Activated naive CD8-positive, alpha-beta T cell treated with anti-CD3 and anti-CD28 coated beads for 36 hours (primary cell): Measurements from ENCODE around the gene GCNT4. TPM values are rescaled to one million over a fixed set of nuclear protein-coding genes. Genes with fewer than 3 reads are reported as not detected.

Source experiments
- DNase-seq: peaks from one replicate; pipeline ENCODE4 v3.0.0; 2021
- H3K27ac Mint-ChIP-seq: one replicate; pipeline ENCODE4 v1.8.0; 2022; ENCODE audit warnings: mild to moderate bottlenecking, moderate library complexity, mixed read lengths
- H3K27me3 Mint-ChIP-seq: one replicate; pipeline ENCODE4 v1.8.0; 2022; ENCODE audit warnings: mild to moderate bottlenecking, mixed read lengths
- H3K36me3 Mint-ChIP-seq: one replicate; pipeline ENCODE4 v1.8.0; 2021; ENCODE audit warnings: mild to moderate bottlenecking, mixed read lengths
- H3K4me1 Mint-ChIP-seq: one replicate; pipeline ENCODE4 v1.8.0; 2021; ENCODE audit warnings: mixed read lengths
- H3K4me3 Mint-ChIP-seq: one replicate; pipeline ENCODE4 v1.8.0; 2022; ENCODE audit warnings: mild to moderate bottlenecking, moderate library complexity, mixed read lengths
- H3K9me3 Mint-ChIP-seq: one replicate; pipeline ENCODE4 v1.8.0; 2022; ENCODE audit warnings: mixed read lengths
- total RNA-seq, 2 experiments: library from RNA; stranded (reverse); gene quantifications; one replicate each; pipeline ENCODE4 v1.2.3, GENCODE V29; 2021

GCNT4 gene
- total RNA-seq, 2 experiments from 2014 or later = 1.6 to 1.7 TPM

DNA sequence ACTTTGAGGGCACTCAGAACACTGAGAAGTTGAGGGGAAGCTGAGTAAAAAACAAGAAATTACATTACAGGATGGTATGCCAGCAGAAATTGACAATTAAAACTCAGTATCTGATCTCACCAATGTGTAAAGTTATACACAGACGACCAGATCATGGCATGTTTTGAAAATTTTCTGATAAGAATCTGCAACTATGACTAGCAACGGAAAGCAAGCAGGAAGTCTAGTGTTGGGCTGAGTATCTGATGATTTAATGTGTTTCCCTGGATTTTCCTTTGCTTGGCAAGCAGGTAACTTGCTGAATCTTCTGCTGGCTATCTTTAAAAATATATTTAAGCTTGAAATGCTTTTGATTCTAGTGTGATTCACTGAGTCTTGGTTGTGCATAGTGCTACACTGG is 5.2 kb upstream of the GCNT4 start:
- no peak overlapping the region for H3K4me3 Mint-ChIP-seq
- H3K4me1 Mint-ChIP-seq = peaks cover 78% of the 10 kb centered on the region
- peaks cover 8% of the 10 kb centered on the region for H3K36me3 Mint-ChIP-seq
- DNase-seq = no peak
- peaks cover 7% of the 10 kb centered on the region for H3K9me3 Mint-ChIP-seq
- no peaks in the 10 kb centered on the region for H3K27me3 Mint-ChIP-seq
- H3K27ac Mint-ChIP-seq = peak overlapping the region; percentile 16

DNA sequence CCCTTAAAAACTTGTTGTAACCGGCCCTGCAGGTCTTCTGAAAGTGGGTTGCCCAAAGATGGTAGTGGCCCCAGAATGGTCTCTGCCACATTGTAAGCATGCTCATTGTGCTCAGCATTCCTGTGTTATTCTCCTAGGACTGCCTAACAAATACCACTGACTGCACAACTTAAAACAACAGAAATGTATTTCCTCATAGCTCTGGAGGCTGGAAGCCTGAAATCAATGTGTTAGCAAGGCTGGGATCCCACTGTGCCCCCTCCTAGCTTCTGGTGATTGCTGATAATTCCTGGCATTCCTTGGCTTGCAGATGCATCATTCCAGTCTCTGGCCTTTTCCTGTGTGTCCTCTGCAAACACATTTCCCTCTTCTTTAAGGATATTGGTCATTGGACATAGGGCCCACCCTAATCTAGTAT is 3.4 kb upstream of the GCNT4 start:
- Mint-ChIP-seq H3K9me3 (no peaks in the 10 kb centered on the region), H3K27me3 (no peaks in the 10 kb centered on the region), H3K36me3 (peaks cover 2% of the 10 kb centered on the region), H3K4me3 (no peak overlapping the region), H3K27ac (peak overlapping the region; percentile 3), H3K4me1 (peaks cover 80% of the 10 kb centered on the region)
- no peak for DNase-seq

DNA sequence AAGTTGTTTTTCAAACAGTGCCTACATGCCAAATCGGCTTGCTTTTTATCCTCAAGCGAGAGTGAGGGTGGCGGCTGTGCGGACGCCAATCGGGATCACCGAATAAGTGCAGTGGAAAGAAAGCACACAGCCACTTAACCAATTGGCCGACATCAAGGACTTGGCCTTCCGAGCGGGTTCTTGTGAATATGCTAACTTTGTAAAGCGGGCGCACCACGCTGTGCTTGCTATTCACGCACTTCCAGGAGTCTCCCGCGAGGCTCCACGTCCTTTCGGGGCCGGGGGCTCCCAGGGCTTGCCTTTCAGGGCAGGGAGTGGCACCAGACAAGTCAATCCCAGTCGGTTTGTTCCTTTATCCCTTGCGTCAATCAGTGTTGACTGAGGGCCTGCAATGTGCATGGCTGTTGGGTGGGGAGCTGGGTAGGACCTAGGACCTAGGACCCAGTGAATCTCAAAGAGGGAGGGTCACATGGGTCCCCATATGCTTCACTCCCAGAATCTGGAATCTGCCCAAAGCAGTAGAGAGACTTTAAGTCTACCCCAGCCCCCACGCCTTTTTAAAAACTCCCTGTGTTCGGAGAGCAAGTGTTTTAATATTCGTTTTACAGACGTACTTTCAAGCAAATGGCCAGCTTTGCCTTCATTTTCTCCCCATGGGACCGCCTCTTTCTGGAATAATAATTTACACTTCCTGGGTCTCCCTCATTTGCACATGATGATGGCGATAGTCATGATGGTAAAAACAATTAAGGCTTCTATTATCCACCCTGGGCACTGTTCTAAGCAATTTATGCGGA is 2.0 kb upstream of the GCNT4 start:
- Mint-ChIP-seq H3K9me3 (no peaks in the 10 kb centered on the region), H3K27me3 (no peaks in the 10 kb centered on the region), H3K36me3 (peaks cover 2% of the 10 kb centered on the region), H3K4me3 (peak overlapping the region; percentile 84), H3K4me1 (peaks cover 79% of the 10 kb centered on the region), H3K27ac (peak overlapping the region; percentile 82)
- peak; percentile 23 for DNase-seq

DNA sequence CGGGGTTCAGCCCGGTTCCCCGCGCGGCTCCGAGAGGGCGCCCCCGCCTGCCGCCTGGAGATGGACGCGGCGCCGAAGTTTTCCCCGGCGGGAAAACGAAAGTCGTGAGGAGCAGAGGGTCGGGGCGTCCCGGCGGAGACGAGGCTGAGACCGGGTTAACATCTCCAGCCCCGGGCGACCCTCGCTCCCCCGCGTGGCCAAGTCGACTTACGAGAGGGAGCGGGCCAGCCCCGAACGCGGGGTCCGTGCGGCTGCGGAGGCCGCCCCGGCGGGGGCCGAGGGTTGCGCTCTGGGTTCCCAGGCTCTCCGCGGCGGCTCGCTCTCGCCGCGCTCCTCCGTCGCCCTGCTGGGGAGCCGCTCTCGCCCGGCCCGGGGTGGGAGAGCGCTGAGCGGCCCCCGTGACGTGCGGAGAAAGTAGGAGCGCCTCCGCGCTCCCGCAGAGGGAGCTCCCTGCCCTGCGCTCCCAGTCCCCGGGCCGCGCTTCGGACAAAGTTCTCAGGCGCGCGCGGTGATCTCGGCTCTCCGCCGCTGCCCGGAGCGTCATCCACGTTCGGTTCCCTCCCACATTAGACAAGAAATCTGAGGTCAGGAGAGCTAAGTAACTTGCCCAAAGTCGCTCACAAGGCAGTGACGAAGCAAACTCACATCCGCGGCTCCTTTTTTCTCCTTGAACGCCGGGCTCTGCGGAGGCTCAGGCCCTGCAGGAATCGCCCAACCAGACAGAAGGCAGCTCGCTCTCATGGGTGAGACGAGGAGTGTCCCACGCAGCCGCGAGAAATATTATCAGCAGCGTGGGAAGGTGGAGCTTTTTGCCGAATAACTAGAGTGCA is 1.2 kb upstream of the GCNT4 start:
- Mint-ChIP-seq H3K27ac (peak overlapping the region; percentile 82), H3K36me3 (peaks cover 2% of the 10 kb centered on the region), H3K27me3 (no peaks in the 10 kb centered on the region), H3K4me1 (peaks cover 79% of the 10 kb centered on the region), H3K4me3 (peak overlapping the region; percentile 84), H3K9me3 (no peaks in the 10 kb centered on the region)
- peak; percentile 65 for DNase-seq

DNA sequence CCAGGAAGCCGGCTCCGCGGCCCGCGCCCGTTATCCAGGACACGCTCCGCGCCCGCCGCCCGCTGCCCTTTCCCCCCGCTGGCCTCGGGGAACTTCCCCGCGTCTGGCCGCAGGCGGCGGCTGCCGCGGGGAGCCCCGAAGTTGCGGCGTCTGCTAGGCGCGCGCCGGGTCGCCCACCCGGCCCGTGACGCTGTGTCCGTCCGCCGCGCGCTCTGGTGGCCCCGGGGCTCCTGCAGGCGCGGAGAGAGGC is 621 bp upstream of the GCNT4 start:
- Mint-ChIP-seq H3K4me1 (peaks cover 79% of the 10 kb centered on the region), H3K27me3 (no peaks in the 10 kb centered on the region), H3K9me3 (no peaks in the 10 kb centered on the region), H3K36me3 (peaks cover 2% of the 10 kb centered on the region), H3K27ac (no peak overlapping the region), H3K4me3 (peak overlapping the region; percentile 42)
- DNase-seq = peak; percentile 58

DNA sequence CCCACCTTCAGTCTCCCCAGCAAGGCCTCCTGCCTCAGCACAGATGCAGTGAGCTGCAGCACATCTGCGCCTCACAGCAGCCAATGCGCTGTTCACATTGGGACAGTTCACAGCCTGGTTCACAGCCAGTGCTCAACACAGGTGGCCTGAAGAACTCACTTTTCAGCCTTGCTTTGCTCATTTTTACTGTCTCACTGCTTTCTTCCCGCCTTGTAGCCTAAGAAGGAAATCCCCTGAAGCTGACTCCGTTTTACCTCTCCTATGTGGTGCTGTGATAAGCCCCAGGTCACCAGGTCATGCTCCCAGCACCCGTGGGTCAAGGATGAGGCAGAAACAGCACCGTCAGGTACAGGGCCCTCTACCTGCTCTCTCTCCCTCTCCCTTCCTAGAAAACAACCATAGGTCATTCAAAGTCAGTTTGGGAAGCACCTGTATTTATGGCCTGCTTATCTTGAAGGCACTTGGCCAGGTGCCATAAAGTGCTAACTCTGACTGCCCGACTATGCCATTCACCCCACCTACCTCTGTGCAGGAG is 1.1 kb downstream of the GCNT4 start:
- DNase-seq = peak; percentile 33
- H3K36me3 Mint-ChIP-seq = peaks cover 5% of the 10 kb centered on the region
- peaks cover 76% of the 10 kb centered on the region for H3K4me1 Mint-ChIP-seq
- no peaks in the 10 kb centered on the region for H3K9me3 Mint-ChIP-seq
- peak overlapping the region; percentile 87 for H3K27ac Mint-ChIP-seq
- H3K4me3 Mint-ChIP-seq = peak overlapping the region; percentile 90
- no peaks in the 10 kb centered on the region for H3K27me3 Mint-ChIP-seq

DNA sequence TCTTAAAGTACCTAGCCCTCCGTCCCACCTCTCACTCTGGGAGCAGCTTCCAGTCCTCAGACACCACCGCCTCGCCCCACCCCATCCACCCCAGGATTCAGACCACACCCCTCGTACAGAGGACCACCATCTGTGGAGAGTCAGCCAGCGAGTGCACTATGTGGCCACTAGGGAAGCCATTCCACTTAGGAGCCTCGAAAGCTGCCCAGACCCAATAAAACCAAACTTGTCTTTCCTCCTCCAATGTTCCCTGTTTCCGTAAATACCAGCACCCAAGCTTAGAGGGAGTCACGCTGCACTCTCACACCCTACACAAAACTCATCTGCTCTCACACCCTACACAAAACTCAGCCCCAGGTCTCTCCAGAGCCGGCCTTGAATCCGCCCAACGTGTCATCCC is 1.9 kb downstream of the GCNT4 start:
- H3K27ac Mint-ChIP-seq = peak overlapping the region; percentile 87

DNA sequence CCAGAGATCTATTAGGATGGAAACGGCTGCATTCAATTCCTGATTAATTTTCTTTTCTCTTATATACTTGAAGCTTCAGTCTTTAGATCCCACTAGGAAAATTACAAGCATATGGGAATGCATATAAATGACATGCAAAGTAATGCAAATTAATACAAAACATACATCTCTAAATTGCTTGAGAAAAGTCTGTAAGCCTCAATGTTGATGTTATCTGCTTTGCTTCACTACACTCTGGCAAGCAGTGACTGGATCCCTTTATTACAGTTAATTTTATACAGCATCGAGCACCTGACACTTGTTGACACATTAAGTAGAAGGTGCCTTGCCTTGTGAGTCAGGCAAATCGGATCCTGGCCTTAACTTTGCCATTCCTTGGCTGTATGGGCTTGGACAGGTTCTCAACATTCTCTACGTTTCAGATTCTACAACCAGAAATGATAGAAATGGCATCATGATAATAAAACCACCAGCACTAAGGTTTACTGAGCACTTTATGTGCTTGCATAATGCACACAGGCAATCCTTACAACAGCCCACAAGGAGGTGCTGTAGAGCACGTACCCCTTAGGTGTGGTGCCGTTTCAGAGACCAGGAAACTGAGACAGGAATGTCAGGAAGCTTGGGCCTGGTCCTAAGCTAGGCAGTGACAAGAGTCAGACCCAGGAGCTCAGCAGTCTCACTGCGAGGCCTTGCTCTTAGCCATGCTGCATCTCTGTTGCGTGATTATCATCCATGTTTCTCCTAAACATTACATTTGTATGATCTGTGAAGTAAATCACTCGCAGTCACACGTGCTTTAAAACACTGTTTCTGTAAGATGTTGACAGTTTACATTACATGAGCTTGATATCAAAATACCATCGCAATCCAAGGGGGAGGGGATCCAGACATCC is 2.7 kb downstream of the GCNT4 start:
- DNase-seq = peak; percentile 50
- no peaks in the 10 kb centered on the region for H3K9me3 Mint-ChIP-seq
- H3K36me3 Mint-ChIP-seq = peaks cover 17% of the 10 kb centered on the region
- H3K27ac Mint-ChIP-seq = peak overlapping the region; percentile 87
- peak overlapping the region; percentile 90 for H3K4me3 Mint-ChIP-seq
- no peaks in the 10 kb centered on the region for H3K27me3 Mint-ChIP-seq
- H3K4me1 Mint-ChIP-seq = peaks cover 71% of the 10 kb centered on the region

More for the DNA sequence above, 1.9 kb downstream of the GCNT4 start:
- H3K4me3 Mint-ChIP-seq = peak overlapping the region; percentile 90
- DNase-seq = peak; percentile 41
- peaks cover 70% of the 10 kb centered on the region for H3K4me1 Mint-ChIP-seq
- peaks cover 12% of the 10 kb centered on the region for H3K36me3 Mint-ChIP-seq
- no peaks in the 10 kb centered on the region for H3K27me3 Mint-ChIP-seq
- H3K9me3 Mint-ChIP-seq = no peaks in the 10 kb centered on the region

DNA sequence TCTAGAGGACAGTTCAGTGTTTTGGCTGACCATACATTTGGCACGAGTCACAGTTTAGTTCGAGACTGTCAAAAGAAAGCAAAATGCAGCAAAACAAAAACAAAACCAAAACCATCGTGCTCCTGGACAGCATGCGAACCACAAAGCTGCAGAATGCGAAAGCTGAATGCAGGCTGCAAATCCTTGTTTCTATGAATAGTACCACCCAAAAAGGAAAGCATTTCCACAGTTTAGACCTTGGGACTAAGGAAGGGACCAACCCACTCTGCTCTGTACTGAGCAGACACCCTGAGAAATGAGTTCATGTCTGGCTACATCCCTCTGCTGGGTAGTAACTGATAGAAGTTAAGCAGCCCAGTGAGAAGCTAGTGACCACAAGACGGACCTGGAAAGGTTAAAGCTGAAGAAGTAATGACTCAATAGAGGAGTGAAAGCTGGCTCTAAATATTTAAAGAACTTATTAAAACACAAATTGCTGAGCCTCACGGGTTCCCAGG is 3.9 kb downstream of the GCNT4 start:
- Mint-ChIP-seq H3K27me3 (no peaks in the 10 kb centered on the region), H3K4me3 (peak overlapping the region; percentile 26), H3K27ac (peak overlapping the region; percentile 47), H3K36me3 (peaks cover 28% of the 10 kb centered on the region), H3K9me3 (peaks cover under 1% of the 10 kb centered on the region), H3K4me1 (peaks cover 70% of the 10 kb centered on the region)
- DNase-seq = peak; percentile 17

DNA sequence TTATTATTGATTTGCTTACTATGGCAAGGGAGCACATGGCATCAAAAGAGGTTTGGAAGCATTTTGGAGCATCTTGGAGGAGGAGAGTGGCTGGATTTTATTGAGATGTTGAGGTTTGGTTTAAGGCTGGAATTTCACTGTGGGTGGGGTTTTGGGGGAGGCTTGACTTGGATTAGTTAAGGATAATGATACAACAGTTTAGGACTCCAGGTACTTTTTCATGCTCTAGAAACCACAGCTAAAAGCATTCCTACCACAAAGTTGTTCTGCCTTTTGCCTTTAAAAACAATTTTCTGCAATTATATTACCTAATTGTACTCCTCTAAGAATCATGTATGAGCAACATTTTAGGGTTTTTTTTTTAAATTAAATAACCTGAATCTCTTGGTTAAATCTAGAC is 5.0 kb downstream of the GCNT4 start:
- Mint-ChIP-seq H3K9me3 (peaks cover 2% of the 10 kb centered on the region), H3K36me3 (peaks cover 38% of the 10 kb centered on the region), H3K4me3 (no peak overlapping the region), H3K4me1 (peaks cover 75% of the 10 kb centered on the region), H3K27ac (no peak overlapping the region), H3K27me3 (no peaks in the 10 kb centered on the region)
- DNase-seq = no peak

DNA sequence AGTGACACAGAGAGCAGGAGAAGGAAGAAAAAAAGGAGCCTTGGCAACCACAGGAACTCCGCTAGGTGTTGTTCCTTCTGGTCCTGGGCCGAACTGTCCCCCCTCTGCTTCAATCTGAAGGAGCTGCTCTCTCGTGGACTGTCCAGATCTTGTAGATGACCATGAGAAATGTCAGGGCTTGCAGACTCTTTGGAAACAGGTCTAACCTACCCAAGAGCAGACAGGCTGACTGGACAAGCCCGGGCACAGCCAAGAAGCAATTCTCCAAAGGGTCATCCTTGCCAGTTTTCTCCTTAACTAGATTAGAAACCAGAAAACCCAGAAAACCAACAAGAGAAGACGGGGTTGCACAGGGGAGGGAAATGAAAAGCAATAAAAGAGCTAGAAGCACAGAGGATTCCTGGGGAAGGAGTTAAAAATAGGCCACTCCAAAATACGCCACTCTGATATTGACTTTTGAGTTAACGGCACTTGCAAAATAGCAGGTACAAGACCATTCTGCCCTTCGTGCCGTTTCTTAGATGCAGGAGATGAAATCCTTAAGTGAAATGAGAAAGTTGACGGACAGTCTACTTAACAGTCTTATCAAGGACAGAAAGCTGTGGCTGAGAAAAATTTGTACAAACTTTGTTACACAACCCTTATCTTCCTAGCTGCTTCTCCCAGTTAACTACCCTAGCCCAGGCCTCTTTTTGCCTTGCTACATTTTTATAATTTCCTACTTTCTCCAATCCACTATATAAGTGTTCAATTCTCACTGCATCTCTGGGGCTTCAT is 5.8 kb downstream of the GCNT4 start:
- no peak overlapping the region for H3K4me3 Mint-ChIP-seq
- no peaks in the 10 kb centered on the region for H3K27me3 Mint-ChIP-seq
- DNase-seq = no peak
- no peak overlapping the region for H3K27ac Mint-ChIP-seq
- peaks cover 41% of the 10 kb centered on the region for H3K36me3 Mint-ChIP-seq
- peaks cover 74% of the 10 kb centered on the region for H3K4me1 Mint-ChIP-seq
- peaks cover 2% of the 10 kb centered on the region for H3K9me3 Mint-ChIP-seq

DNA sequence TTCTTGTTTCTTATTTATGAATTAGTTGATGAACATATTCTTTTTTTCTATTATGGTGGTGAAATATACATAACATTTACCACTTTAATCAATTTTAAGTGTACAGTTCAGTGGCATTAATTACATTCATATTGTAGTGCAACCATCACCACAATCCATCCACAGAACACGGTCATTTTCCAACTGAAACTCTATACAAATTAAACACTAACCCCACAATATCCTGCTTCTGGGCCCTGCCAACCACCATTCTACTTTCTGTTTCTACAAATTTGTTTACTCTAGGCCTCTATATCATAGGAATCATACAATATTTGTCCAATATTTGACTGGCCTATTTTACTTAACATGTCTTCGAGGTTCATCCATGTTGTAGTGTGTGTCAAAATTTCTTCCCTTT is 7.3 kb downstream of the GCNT4 start:
- DNase-seq = peak; percentile 17
- H3K9me3 Mint-ChIP-seq = peaks cover 2% of the 10 kb centered on the region
- H3K27me3 Mint-ChIP-seq = no peaks in the 10 kb centered on the region
- H3K4me1 Mint-ChIP-seq = peaks cover 68% of the 10 kb centered on the region
- peaks cover 47% of the 10 kb centered on the region for H3K36me3 Mint-ChIP-seq
- no peak overlapping the region for H3K27ac Mint-ChIP-seq
- no peak overlapping the region for H3K4me3 Mint-ChIP-seq

DNA sequence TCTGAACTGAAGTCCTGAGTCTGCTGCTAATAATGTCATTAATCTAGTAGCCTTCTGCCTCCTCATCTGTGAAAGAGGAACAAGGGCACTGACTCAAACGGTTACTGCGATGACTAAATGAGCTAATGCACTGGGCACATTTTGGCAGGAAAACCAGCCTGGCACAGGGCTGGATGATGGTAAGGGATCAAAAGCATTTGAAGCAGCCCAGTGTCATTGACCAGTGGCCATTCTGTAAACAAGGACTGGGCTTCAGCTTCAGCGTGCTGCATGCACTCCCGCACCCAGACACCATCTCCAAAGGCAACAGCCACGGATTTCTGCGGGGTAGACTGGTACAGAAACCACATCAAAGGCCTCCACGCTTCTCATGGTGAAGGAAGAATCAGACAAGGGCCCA is 8.0 kb downstream of the GCNT4 start:
- DNase-seq = no peak
- Mint-ChIP-seq H3K27me3 (no peaks in the 10 kb centered on the region), H3K4me3 (no peak overlapping the region), H3K4me1 (peaks cover 67% of the 10 kb centered on the region), H3K36me3 (peaks cover 49% of the 10 kb centered on the region), H3K27ac (peak overlapping the region; percentile 35), H3K9me3 (peaks cover 2% of the 10 kb centered on the region)
